ENCODE results near the gene OR6C76.
"Not testable (repeated sequence)": the region's sequence is repeated elsewhere in the genome, so short reads cannot be mapped to it uniquely, and the experiment has no call there.

Gene OR6C76

GRCh38 chr12:55425954-55426353 lies at the start of gene OR6C76:
Gene OR6C76 (plus strand): TSS chr12:55426254. CDS start chr12:55426254, 0 bp downstream.
- DNase-seq (ENCODE audit: extremely low read depth, low read depth), result no peak
- TF ChIP-seq CTCF (IDR thresholded peaks at IDR 0.05; ENCODE audit: low read depth, low read length), result no peak

GRCh38 chr12:55385891-55386290 lies 40.2 kb upstream of the OR6C76 start:
- no peak for TF ChIP-seq CTCF (IDR thresholded peaks at IDR 0.05; ENCODE audit: low read depth, low read length)
- DNase-seq (ENCODE audit: extremely low read depth, low read depth), result no peak

GRCh38 chr12:55392032-55392795 lies 33.8 kb upstream of the OR6C76 start:
- no peak for DNase-seq (ENCODE audit: extremely low read depth, low read depth)

GRCh38 chr12:55396326-55396725 lies 29.7 kb upstream of the OR6C76 start:
- no peak for TF ChIP-seq CTCF (IDR thresholded peaks at IDR 0.05; ENCODE audit: low read depth, low read length)

More at GRCh38 chr12:55392032-55392795, 33.8 kb upstream of the OR6C76 start:
- no peak for TF ChIP-seq CTCF (IDR thresholded peaks at IDR 0.05; ENCODE audit: low read depth, low read length)

GRCh38 chr12:55400229-55400628 lies 25.8 kb upstream of the OR6C76 start, which contains the start of gene OR6C65:
Gene OR6C65 (plus strand): TSS chr12:55400529. CDS start chr12:55400529, 0 bp downstream.
- DNase-seq (ENCODE audit: extremely low read depth, low read depth), result no peak
- TF ChIP-seq CTCF (IDR thresholded peaks at IDR 0.05; ENCODE audit: low read depth, low read length), result no peak

More at GRCh38 chr12:55396326-55396725, 29.7 kb upstream of the OR6C76 start:
- DNase-seq (ENCODE audit: extremely low read depth, low read depth), result no peak

GRCh38 chr12:55407866-55408265 lies 18.2 kb upstream of the OR6C76 start:
- no peak for TF ChIP-seq CTCF (IDR thresholded peaks at IDR 0.05; ENCODE audit: low read depth, low read length)
- no peak for DNase-seq (ENCODE audit: extremely low read depth, low read depth)

- DNase-seq (ENCODE audit: extremely low read depth, low read depth), result not testable (repeated sequence)
Observed at GRCh38 chr12:55409133-55409532, 16.9 kb upstream of the OR6C76 start.

- DNase-seq (ENCODE audit: extremely low read depth, low read depth), result not testable (repeated sequence)
Observed at GRCh38 chr12:55412138-55412537, 13.9 kb upstream of the OR6C76 start.

GRCh38 chr12:55413498-55414388 lies 12.3 kb upstream of the OR6C76 start:
- not testable (repeated sequence) for DNase-seq (ENCODE audit: extremely low read depth, low read depth)

- DNase-seq (ENCODE audit: extremely low read depth, low read depth), result not testable (repeated sequence)
Observed at GRCh38 chr12:55414396-55414823, 11.6 kb upstream of the OR6C76 start.

- DNase-seq (ENCODE audit: extremely low read depth, low read depth), result not testable (repeated sequence)
Observed at GRCh38 chr12:55414889-55415288, 11.2 kb upstream of the OR6C76 start.

All from AG09319 (cell line).